ENCODE results near the gene PRRC2B.
A peak's percentile ranks its signal among the peaks of the same experiment; 100 is the strongest.
"Not testable (repeated sequence)": the region's sequence is repeated elsewhere in the genome, so short reads cannot be mapped to it uniquely, and the experiment has no call there.

Gene PRRC2B

DNA sequence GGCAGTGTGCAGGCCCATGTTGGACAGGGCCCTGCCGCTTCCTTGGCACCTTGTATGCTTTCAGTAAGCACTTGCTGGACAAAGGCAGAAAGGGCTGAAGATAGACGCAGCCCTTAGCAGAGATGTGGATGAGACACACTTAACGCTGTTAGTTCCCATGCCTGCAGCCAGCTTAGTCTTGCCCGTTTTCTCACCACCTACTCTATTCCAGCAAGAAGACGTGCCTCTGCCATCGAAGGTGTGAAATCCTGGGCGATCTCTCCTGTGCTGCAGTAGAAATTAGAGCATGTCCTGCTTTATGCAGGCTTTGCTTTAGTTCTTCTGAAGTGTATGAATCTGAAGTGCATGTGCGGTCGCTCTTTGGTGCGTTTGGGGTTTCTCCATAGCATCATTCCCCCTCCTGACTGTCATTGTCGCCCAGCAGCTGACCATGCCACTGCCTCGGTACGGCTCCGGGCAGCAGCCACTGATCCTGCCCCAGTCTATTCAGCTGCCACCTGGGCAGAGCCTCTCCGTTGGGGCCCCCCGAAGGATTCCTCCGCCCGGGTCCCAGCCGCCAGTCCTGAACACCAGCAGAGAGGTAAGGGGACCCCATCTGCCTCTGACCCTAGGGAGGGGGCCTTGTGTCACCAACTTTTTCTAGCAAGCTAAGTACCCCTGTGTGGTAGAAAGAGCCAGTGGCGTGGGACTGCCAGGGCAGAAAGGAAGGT is 97.3 kb downstream of the PRRC2B start:
- no peak for DNase-seq

DNA sequence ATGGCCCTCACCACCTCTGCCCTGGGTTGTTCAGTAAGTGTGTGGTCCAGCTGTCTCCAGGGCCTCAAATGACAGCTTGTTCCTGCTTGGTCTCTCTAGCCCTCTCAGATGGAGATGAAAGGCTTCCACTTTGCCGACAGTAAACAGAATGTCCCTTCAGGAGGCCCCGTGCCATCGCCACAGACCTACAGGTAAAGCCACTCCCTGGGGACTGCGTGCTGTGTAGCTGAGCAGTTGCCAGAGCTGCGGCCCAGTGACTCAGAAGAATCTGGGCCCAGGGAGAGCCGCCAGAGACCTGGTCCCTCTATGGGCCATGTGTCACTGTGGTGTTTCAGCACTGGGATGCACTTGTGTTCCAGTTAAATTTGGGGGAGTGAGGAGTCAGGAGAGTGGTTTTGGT is 98.2 kb downstream of the PRRC2B start:
- DNase-seq: no peak

DNA sequence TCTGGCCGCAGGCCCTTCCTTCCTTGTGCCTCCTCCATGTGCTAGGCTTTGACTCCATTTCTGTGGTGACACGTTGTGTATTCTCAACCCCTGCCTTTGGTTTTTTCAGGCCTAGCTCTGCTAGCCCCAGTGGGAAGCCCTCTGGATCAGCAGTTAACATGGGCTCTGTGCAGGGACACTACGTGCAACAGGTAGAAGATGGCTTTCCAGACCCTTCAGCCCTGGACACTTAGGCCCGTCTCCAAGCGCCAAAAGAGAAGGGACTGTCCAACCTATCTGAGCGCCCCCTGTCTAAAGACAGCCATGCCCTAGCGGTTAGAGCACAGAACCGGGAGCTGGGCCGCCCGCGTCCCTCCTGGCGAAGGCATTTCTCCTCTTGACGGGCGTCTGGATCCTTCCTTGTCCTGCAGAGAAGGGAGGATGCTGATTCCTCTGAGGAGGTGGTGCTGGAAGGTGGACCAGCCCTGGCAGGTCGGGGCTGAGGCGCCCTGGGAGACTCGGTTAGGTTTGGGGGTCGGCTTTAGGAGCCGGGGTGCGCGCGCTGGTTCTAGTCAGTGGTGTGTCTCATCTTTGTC is 100.5 kb downstream of the PRRC2B start:
- no peak for DNase-seq

GRCh38 chr9:131495785-131496184 is 101.9 kb downstream of the PRRC2B start:
- DNase-seq: no peak

DNA sequence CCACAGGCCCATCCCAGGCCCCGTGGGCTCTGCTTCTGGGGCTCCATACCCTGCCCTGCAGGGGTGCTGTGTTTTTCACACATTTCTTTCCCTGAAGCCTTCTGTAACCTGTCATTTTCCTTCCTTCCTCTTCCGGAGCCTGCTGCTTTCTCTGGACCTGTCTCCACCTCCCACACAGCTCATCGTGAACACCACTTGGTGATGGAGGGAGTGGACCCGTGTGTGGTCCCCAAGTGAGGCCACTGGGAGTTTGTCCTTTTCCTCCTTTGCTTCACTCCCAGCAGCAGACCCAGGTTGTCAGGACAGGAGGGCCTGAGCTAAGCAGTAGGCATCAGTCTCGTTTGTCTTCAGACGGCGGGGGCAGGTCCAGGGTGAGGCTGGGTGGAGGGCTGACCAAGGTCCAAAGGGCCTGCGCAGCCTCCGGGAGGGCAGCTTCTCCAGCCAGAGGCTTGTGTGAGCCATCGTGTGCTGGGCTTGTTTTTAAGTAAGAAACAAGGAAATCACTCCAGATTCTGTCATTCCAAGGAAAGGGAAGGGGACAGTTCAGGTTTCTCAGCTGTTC is 103.0 kb downstream of the PRRC2B start:
- no peak for DNase-seq

DNA sequence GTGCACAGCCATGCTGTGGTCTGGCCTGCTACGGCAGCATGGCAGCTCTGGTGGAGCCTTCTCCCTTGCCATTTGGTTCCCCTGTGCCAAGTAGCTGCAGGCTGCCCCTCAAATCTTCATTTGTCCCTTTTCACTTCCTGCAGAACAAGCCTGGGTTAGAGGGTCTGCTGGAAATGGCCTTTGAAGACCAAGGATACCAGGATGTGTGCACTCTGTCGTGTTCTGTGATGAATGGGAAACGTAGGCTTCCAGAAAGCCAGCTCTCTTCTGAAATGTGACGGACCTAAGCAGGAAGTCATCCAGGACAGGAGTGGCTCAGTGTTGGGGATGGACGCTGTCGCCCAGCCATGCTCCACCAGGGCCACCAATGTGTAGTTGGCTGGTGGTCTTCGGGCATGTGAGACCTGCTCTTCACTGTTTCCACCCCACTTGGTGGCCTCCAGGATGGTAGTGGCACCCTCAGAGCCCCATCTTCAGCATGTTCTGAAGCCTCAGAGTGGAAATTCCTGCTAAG is 105.4 kb downstream of the PRRC2B start:
- DNase-seq: no peak

DNA sequence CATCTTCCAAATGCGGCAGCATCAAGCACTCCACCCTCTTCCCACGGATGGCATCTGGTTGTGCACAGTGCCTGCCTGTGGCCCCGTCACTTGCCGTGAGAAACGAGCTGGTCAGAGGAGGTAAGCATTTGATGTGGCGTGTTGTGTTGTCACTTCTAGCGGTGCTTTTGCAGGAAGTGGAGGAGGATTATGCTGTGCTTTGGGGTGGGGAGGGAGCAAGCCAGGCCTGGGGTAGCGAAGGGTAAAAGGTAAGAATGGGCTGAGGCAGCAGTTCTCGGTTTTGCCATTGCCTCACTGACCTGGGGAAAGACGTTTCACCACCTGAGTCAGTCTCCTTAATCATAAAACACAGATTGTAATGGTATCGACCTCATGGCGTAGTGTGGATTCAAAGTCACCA is 106.5 kb downstream of the PRRC2B start:
- no peak for DNase-seq

- peak; percentile 35 for DNase-seq
Measured at GRCh38 chr9:131500939-131501541, 107.2 kb downstream of the PRRC2B start.

- peak; percentile 58 for DNase-seq
Measured at GRCh38 chr9:131502781-131503625, 109.1 kb downstream of the PRRC2B start, which contains the start of gene POMT1. Gene POMT1 (plus strand): TSS chr9:131502918. CDS start chr9:131504219, 1,301 bp downstream.

DNA sequence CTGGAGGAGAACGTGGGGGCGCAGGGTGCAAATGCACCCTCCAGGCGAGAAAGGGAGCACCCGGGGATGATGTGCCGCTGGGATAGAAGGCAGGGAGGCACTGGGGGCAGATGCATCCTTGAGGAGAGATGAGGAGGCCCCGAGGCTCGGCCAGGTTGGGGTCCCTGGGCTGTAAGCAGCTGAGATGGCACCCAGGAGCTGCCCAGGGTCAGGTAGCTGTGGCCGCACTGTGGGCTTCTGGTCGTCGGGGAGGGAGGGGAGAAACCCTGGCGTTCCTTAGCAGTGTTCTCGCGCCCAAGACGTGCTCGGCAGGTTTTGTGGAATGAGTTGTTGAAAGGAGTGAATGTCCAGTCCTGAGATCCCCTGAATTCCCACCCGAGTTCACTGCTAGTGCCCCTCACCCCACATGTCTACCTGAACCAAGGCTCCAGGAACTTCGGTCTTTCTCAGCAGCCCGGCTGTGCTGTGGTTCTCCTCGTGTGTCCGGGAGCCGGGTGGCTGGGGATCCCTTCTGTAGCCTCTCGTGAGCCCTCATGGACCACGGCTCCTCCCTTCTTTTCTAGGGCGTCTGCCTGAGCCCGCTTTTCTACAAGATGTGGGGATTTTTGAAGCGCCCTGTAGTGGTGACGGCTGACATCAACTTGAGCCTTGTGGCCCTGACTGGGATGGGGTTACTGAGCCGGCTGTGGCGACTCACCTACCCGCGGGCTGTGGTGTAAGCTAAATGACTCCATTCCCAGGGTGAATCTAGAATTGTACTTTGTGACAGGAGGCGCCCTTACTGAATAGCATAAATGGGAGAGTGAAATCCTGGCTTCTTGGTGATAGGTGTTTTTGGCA is 110.0 kb downstream of the PRRC2B start:
- DNase-seq: peak; percentile 5

- no peak for DNase-seq
Measured at GRCh38 chr9:131505012-131505411, 111.1 kb downstream of the PRRC2B start.

DNA sequence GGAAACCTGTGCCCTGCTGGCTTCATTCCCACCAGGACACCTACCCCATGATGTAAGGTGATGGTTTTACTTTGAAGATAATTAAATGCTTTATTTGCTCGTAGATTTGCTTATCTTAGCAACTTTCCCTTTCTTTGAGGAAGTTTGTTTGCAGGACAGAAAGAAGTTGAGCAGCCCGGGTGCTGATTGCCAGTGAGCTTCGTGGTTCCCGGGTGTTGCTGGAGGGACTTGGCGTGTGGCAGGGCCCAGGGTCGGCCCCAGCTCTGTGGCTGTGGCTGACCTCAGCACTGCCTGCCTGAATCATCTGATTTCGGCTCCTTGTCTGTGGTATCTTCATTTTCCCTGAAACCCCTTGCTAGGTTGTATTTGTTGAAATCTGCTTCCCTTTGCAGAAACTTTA is 117.5 kb downstream of the PRRC2B start:
- DNase-seq: no peak

- no peak for DNase-seq
Measured at GRCh38 chr9:131511880-131512279, 118.0 kb downstream of the PRRC2B start.

DNA sequence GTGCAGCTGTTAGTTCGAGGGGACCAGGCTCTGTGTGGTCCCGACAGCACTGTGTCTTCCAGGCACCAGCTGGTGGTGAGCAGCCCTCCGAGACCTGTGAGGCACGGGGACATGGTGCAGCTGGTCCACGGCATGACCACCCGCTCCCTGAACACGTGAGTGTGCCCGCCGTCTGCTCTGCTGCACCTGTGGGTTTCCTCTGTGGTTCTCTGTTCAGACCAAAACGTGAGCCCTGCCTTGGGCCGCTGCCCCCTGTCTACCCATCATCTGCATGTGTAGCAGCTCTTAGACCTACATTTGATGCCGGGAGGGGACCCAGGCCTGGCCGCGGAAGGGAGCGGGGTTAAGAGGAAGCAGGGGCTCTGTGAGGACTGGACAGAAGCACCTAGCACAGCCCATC is 119.3 kb downstream of the PRRC2B start:
- DNase-seq: no peak

- DNase-seq: not testable (repeated sequence)
Measured at GRCh38 chr9:131515559-131516031, 121.7 kb downstream of the PRRC2B start.

DNA sequence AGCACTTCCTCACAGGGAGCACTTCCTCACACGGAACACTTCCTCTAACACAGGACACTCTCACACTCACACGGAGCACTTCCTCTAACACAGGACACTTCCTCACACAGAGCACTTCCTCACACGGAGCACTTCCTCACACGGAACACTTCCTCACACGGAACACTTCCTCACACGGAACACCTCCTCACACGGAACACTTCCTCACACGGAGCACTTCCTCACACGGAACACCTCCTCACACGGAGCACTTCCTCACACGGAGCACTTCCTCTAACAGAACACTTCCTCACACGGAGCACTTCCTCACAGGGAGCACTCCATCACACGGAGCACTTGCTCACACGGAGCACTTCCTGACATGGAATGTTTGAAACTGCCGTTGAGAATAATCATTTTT is 122.2 kb downstream of the PRRC2B start:
- DNase-seq: no peak

GRCh38 chr9:131516930-131517329 is 123.0 kb downstream of the PRRC2B start:
- no peak for DNase-seq

DNA sequence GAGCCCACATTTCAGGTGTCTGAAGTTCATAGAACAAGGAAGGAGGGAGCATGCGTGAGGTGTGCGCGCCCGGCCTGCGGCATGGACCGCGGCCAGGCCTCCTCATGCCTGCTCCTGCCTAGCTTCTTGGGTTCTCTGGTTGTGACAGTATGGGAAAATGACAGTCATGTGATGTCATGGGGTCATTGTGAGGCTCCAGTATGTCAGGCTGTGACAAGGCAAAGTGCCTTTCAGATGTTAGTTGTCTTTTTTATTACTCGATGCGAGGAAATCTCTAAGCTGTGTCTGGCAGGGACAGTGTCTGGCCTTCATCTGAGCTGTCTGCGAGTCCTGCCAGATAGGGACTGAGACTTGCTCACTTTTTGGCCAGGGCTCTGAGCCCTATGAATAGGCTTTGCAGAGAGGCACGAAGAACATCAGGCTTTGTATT is 123.9 kb downstream of the PRRC2B start:
- DNase-seq: no peak

- no peak for DNase-seq
Measured at GRCh38 chr9:131518553-131518952, 124.7 kb downstream of the PRRC2B start.

- DNase-seq: no peak
Measured at GRCh38 chr9:131520503-131520902, 126.6 kb downstream of the PRRC2B start.

DNA sequence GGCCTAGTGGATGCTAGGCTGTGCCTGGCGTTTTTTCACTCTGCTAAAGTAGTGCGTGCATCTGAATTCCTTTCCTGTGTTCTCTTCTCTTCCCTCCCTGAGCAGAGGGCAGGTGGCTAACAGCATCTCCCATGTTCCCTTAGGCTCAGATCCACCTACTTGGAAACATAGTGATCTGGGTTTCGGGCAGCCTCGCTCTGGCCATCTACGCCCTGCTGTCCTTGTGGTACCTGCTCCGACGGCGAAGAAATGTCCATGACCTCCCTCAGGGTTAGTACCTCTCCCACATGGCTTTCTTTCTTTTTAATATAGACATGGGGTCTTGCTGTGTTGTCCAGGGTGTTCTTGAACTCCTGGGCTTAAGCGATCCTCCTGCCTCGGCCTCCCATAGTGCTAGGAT is 127.3 kb downstream of the PRRC2B start:
- no peak for DNase-seq

GRCh38 chr9:131521822-131522221 is 127.9 kb downstream of the PRRC2B start:
- no peak for DNase-seq
